Activated CD4-positive, alpha-beta T cell treated with anti-CD3 and anti-CD28 coated beads, Interleukin-2, amount 50 U/mL, for 24 hours (primary cell): ENCODE results near the gene TSPAN11.

Experiments
- DNase-seq, 2 donors: peaks; one replicate each; pipeline ENCODE4 v3.0.0-alpha.2; 2020; ENCODE audit warnings: low read depth in 1 of 2, low spot score in 1 of 2

Gene TSPAN11

DNA sequence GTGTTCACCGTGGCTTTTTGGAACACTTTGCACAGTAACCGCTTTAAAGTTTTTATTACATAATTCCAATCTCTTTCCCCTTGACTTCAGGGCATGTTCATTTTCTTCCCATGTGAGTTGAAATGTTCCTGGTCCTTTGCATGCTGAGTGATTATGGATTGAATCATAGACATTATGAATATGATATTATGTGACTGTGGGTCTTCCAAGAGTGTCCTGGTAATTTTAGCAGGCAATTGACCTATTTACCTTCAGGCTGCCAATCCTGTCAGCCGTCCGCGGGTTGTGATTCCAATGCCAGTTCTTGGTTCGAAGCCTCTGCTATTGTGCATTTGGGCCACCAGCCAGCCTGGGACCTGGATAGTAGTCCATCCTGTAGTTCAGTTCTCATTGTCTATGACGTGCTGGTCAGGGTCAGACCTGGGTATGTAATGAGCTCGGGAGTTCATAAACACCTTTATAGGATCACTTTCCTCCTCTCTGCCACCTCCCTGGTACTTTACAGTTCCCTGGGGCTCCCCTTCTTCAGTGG is 114.6 kb downstream of the TSPAN11 start:
- DNase-seq, result no peak
